T-helper 2 cell (primary cell): Measurements from ENCODE around the gene MPI.
"Not testable (repeated sequence)": the region's sequence is repeated elsewhere in the genome, so short reads cannot be mapped to it uniquely, and the experiment has no call there.

ENCODE experiments used
- DNase-seq, 5 experiments: peaks; one replicate each; pipeline versions ENCODE4 v3.0.0 to v3.0.0-alpha.2; 2012 to 2022

The MPI gene

DNA sequence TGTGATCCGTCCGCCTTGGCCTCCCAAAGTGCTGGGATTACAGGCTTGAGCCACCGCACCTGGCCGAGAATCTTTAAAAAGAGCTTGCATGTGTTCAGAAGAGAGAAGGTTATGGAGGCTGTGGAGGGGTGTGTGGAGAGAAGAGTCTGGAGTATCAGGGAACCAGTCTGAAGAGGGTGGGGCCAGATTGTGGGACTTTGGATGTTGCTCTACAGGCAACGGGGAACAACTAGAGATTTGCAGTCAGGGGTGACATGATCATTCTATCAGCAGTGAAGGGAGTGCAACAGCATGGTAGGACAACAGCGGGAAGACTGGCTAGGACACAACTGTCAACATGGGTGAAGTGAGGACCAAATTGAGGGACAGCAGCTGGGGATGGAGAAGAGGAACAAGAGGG lies 25.5 kb upstream of the MPI start:
- no peak for DNase-seq

DNA sequence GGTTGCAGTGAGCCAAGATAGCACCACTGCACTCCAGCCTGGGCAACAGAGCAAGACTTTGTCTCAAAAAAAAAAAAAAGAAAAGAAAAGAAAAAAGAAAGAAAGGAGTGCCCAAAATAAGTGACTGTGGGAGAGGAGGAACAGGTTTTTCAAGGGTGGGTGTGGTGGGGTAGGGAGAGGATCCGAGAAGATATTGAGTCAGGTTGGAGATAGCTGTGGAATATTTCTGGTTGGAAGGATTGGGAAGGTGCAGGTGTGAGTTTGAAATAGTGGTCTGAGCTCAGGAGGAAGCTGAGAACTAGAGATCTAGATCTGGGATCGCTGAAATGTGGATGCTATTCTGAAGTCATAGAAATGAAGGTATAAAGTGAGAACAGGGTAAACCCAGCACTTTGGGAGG lies 24.5 kb upstream of the MPI start:
- no peak for DNase-seq

DNA sequence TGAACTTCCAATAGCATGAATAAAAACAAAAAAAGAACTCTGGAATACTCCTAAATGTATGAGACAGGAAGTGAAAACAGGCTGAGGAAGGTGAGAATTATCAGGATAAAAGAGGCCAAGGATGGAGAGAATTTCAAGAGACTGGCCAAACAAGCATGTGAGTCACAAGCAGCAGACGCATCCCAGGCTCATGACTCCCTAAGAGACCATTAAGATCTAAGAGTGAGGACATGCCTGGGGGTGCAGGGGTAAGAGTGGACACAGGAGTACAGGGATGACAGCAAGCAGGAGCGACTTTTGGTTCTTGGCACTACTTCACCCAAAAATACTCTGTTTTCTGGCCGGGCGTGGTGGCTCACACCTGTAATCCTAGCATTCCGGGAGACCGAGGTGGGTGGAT lies 23.8 kb upstream of the MPI start:
- DNase-seq, result no peak

- no peak for DNase-seq
Observed at GRCh38 chr15:74867466-74868038, 22.3 kb upstream of the MPI start.

DNA sequence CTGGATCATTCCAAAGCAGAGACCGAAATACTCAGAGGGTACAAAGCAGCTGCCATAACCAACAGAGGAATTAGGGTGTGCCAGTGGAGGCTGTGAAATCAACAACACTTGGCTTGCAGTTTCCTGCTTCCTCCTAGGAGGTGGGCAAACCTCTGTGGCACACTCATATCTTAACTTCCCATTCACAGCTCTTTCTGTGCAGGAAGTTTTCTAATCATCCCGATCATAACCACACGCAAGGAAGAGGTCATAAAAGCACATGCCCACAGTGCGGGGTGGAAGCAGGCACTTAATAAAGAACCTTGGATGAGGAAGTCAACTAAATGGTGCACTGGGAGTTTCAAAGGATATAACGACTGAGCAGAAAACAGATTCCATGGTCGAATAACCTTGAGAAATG lies 21.8 kb upstream of the MPI start:
- peak in 1 of 5 experiments; percentile 83 for DNase-seq

DNA sequence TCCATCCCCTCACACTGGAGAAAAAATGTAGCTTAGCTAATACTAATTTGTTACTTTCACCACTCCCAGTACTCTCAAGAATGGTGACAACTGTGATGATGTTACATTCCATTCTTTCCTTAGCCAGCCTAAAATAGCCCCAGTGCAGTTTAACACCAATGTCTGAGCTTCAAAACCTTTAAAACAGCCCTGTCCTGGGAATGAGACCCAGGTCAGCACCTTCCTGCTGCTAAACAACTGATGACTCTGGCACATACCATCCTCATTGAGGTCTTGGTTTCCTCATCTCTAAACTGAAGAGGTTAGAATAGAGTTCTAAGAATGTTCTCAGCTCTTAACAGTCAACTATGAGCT lies 20.5 kb upstream of the MPI start:
- DNase-seq, result no peak

- DNase-seq, result peak in 2 of 5 experiments; percentile 37 to 94
Observed at GRCh38 chr15:74869726-74870407, 20.0 kb upstream of the MPI start.

- no peak for DNase-seq
Observed at GRCh38 chr15:74870436-74871215, 19.2 kb upstream of the MPI start.

GRCh38 chr15:74872702-74873035 lies 17.2 kb upstream of the MPI start:
- DNase-seq, result no peak

DNA sequence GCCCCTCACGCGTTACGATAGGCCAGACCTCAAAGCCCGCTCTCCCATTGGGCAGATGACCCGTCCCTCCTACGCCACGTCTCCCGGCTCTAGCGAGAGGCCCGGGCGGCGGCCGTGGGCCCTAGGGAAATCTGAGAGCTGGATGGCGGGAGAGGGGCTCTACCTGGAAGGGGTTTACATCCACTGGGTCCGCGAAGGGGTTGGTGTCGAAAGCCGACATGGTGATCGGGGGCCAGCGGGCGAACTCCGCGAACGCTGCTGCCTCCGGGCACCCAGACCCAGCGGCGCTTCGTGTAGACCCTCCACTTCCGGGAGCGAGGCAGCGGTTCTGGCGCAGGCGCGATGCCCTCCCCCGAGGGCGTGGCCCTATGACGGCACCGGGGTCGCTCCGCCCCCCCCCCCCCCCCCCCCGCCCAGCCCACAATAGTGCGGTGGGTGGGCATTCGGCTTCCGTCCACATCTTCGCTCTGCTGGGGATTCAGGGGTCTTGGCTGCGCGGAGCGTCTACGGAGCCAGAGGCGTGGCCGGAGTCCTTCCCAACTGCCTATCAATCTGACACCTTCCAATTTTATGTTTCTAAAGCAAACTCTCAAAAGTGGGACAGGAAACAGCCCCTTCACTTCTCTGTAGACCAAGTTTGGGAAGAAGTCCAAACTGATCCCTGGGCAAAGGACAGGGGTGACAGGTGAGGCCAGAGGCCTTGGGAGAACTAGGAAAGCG lies 16.6 kb upstream of the MPI start, which contains the start of gene SCAMP2:
TSS of gene SCAMP2 (minus strand) at position 330 of the 720 bp plus-strand sequence. CDS start at position 220, 110 bp downstream.
- DNase-seq, result peak; percentile 80 to 97 (median 86)

DNA sequence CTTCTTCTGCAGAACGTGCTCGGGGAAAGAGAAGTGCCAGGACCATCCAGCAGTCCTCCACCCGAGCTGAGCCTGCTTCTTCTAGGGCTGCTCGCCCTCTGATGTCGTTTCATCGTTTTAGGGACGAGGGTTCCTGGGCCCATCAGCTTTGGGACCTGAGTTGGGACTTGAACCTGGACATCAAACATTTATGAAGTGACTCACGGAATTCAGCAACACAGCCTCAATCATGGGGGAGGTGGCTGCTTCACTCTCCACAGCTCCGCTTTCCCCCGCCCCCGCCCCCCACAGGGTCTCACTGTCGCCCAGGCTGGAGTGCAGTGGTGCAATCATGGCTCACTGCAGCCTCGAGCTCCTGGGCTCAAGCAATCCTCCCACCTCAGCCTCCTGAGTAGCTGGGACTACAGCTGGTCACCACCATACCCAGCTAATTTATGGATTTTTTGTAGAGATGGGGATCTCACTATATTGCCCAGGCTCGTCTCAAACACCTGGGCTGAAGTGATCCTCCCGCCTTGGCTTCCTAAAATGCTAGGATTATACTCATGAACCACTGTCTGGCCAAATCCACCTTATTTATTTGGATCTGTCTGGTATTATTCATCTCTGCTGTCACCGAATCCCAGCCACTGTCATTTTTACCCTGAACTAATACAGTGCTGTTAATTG lies 16.0 kb upstream of the MPI start:
- DNase-seq, result peak in 1 of 5 experiments; percentile 33

GRCh38 chr15:74878273-74878672 lies 11.6 kb upstream of the MPI start:
- no peak for DNase-seq

- DNase-seq, result no peak
Observed at GRCh38 chr15:74882528-74882927, 7.3 kb upstream of the MPI start.

DNA sequence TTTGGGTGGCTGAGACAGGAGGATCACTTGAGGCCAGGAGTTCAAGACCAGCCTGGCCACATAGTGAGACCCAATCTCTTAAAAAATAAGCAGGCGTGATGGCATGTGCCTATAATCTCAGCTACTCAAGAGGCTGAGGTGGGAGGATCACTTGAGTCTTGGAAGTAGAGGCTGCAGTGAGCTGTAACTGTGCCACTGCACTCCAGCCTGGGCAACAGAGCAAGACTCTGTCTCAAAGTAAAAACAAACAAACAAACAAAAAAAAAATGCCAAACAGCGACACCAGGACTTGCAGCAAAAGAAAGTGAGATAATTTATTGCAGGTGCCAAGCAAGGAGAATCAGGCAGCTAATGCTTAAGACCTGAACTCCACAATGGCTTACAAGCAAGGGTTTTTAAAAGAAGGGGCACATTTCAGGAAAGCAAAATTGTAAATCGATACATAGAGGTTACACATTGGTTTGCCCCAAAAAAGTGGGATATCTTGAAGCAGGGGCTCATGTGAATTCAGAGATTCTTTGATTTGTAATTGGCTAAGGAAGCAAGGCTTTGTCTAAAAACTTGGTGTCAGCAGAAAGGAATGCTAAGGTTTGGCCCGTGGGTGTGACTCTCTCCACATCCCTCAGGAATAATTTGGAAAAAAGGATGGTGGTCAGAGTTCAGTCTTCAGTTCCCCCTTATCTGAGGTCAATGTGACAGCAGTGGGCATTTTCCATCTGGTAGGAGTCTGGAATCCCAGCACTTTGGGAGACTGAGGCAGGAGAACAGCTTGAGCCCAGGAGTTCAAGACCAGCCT lies 5.2 kb upstream of the MPI start:
- DNase-seq, result no peak

GRCh38 chr15:74885461-74885860 lies 4.4 kb upstream of the MPI start:
- DNase-seq, result no peak

GRCh38 chr15:74887537-74888193 lies 2.2 kb upstream of the MPI start:
- DNase-seq, result not testable (repeated sequence)

GRCh38 chr15:74888716-74889115 lies 1.1 kb upstream of the MPI start:
- no peak for DNase-seq

GRCh38 chr15:74889390-74889882 lies 406 bp upstream of the MPI start:
- no peak for DNase-seq

- no peak for DNase-seq
Observed at GRCh38 chr15:74890665-74890960, 771 bp downstream of the MPI start.

DNA sequence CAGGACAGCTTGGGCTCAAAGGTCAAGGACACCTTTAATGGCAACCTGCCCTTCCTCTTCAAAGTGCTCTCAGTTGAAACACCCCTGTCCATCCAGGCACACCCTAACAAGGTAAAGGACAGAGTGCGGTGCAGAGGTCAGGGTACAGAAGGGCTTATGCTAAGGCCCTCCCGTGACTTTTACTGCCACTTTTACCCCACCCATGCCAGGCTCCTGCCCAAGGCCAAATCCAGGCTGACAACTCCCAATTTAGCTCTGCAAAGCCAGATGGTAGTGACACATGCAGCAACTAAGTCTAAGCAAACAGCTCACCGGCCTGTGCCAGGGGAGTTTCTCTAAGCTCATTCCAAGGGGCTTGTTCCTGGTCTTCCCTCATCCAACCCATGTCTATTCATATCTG lies 1.6 kb downstream of the MPI start:
- no peak for DNase-seq

DNA sequence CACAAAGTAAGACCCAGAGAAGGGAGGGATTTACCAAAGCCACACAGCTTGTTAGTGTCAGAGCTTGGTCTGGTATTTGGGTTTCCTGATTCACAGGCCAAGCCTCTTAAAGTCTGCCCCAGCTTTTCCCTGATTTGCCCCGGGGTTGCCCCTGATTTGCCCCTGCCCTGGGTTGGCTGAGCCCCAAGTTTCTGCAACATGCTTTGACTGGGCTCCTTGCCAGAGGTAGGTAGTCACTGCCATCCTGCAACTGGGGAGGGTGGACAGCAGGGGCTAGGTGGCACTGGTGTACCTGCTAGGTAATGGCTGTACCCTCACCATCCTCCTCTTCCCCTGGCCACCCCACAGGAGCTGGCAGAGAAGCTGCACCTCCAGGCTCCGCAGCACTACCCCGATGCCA lies 2.5 kb downstream of the MPI start:
- peak in 1 of 5 experiments; percentile 30 for DNase-seq
